ENCODE data around the gene DCBLD1. TPM values are rescaled to one million over a fixed set of nuclear protein-coding genes. Genes with fewer than 3 reads are reported as not detected.

Gene DCBLD1
- total and polyA plus RNA-seq, 2 of the 13 experiments (the other 11 are each of a cell fraction or from before 2014, with no cell fraction given), result 23.2 to 41.5 TPM

- TF ChIP-seq, protein P1, sequence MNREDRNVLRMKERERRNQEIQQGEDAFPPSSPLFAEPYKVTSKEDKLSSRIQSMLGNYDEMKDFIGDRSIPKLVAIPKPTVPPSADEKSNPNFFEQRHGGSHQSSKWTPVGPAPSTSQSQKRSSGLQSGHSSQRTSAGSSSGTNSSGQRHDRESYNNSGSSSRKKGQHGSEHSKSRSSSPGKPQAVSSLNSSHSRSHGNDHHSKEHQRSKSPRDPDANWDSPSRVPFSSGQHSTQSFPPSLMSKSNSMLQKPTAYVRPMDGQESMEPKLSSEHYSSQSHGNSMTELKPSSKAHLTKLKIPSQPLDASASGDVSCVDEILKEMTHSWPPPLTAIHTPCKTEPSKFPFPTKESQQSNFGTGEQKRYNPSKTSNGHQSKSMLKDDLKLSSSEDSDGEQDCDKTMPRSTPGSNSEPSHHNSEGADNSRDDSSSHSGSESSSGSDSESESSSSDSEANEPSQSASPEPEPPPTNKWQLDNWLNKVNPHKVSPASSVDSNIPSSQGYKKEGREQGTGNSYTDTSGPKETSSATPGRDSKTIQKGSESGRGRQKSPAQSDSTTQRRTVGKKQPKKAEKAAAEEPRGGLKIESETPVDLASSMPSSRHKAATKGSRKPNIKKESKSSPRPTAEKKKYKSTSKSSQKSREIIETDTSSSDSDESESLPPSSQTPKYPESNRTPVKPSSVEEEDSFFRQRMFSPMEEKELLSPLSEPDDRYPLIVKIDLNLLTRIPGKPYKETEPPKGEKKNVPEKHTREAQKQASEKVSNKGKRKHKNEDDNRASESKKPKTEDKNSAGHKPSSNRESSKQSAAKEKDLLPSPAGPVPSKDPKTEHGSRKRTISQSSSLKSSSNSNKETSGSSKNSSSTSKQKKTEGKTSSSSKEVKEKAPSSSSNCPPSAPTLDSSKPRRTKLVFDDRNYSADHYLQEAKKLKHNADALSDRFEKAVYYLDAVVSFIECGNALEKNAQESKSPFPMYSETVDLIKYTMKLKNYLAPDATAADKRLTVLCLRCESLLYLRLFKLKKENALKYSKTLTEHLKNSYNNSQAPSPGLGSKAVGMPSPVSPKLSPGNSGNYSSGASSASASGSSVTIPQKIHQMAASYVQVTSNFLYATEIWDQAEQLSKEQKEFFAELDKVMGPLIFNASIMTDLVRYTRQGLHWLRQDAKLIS (CRISPR knock-in tag; IDR thresholded peaks at IDR 0.05), result no peak
- TF ChIP-seq E2F1 (CRISPR knock-in tag; IDR thresholded peaks at IDR 0.05), result peak; percentile 78
- peak; percentile 77; the same call in 1 of the 2 replicates for TF ChIP-seq ZNF891 (CRISPR knock-in tag; IDR thresholded peaks at IDR 0.05)
- TF ChIP-seq, protein P2, sequence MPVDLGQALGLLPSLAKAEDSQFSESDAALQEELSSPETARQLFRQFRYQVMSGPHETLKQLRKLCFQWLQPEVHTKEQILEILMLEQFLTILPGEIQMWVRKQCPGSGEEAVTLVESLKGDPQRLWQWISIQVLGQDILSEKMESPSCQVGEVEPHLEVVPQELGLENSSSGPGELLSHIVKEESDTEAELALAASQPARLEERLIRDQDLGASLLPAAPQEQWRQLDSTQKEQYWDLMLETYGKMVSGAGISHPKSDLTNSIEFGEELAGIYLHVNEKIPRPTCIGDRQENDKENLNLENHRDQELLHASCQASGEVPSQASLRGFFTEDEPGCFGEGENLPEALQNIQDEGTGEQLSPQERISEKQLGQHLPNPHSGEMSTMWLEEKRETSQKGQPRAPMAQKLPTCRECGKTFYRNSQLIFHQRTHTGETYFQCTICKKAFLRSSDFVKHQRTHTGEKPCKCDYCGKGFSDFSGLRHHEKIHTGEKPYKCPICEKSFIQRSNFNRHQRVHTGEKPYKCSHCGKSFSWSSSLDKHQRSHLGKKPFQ (CRISPR knock-in tag; IDR thresholded peaks at IDR 0.05; ENCODE audit: insufficient replicate concordance), result no peak
- TF ChIP-seq ZNF788 (CRISPR knock-in tag; IDR thresholded peaks at IDR 0.05; ENCODE audit: borderline replicate concordance), result peak; percentile 74; the same call in 1 of the 2 replicates
- TF ChIP-seq ZNF781 (CRISPR knock-in tag; IDR thresholded peaks at IDR 0.05; ENCODE audit: borderline replicate concordance, not compliant biosample characterization), result peak; percentile 92
- TF ChIP-seq KMT2B (CRISPR knock-in tag; IDR thresholded peaks at IDR 0.05), result peak; percentile 95
- TF ChIP-seq FOXK1 (CRISPR knock-in tag; IDR thresholded peaks at IDR 0.05; ENCODE audit: borderline replicate concordance, low read depth), result no peak
- TF ChIP-seq ZNF749 (CRISPR knock-in tag; IDR thresholded peaks at IDR 0.05; ENCODE audit: borderline replicate concordance), result peak; percentile 70; the same call in 1 of the 2 replicates
- no peak for TF ChIP-seq DPF2 (CRISPR knock-in tag; IDR thresholded peaks at IDR 0.05; ENCODE audit: borderline replicate concordance, low read depth)
- TF ChIP-seq MTA3 (CRISPR knock-in tag; IDR thresholded peaks at IDR 0.05), result no peak
- no peak for TF ChIP-seq ZNF713 (CRISPR knock-in tag; IDR thresholded peaks at IDR 0.05)
- TF ChIP-seq SRY (CRISPR knock-in tag; IDR thresholded peaks at IDR 0.05), result peak; percentile 74; the same call in 1 of the 2 replicates
- peak; percentile 44; the same call in 1 of the 2 replicates for TF ChIP-seq POLR2AphosphoS5 (IDR thresholded peaks at IDR 0.05; ENCODE audit: low read depth, low read length)
- TF ChIP-seq ZNF362 (CRISPR knock-in tag; IDR thresholded peaks at IDR 0.05; ENCODE audit: borderline replicate concordance), result peak; percentile 34; the same call in 1 of the 2 replicates
- TF ChIP-seq ZNF256 (CRISPR knock-in tag; conservative IDR thresholded peaks at IDR 0.05), result peak; percentile 97
- TF ChIP-seq ESRRA (CRISPR knock-in tag; IDR thresholded peaks at IDR 0.05; ENCODE audit: low read depth), result peak; percentile 55; the same call in 1 of the 2 replicates
- TF ChIP-seq, protein P3, sequence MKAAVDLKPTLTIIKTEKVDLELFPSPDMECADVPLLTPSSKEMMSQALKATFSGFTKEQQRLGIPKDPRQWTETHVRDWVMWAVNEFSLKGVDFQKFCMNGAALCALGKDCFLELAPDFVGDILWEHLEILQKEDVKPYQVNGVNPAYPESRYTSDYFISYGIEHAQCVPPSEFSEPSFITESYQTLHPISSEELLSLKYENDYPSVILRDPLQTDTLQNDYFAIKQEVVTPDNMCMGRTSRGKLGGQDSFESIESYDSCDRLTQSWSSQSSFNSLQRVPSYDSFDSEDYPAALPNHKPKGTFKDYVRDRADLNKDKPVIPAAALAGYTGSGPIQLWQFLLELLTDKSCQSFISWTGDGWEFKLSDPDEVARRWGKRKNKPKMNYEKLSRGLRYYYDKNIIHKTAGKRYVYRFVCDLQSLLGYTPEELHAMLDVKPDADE (CRISPR knock-in tag; IDR thresholded peaks at IDR 0.05), result peak; percentile 97
- no peak for TF ChIP-seq NCOA5 (CRISPR knock-in tag; IDR thresholded peaks at IDR 0.05)
Measured at GRCh38 chr6:117483004-117483644, 650 bp downstream of the DCBLD1 start (continued).
